NCI-H2171 treated with DMSO at 0.1 percent for 48 hours (cell line): ENCODE measurements around the gene MT1H.
"Not testable (repeated sequence)": the region's sequence is repeated elsewhere in the genome, so short reads cannot be mapped to it uniquely, and the experiment has no call there.

ENCODE experiments used
- DNase-seq: peaks from one replicate; lab custom pipeline; 2025; lab: John Stamatoyannopoulos, UW

The MT1H gene

DNA sequence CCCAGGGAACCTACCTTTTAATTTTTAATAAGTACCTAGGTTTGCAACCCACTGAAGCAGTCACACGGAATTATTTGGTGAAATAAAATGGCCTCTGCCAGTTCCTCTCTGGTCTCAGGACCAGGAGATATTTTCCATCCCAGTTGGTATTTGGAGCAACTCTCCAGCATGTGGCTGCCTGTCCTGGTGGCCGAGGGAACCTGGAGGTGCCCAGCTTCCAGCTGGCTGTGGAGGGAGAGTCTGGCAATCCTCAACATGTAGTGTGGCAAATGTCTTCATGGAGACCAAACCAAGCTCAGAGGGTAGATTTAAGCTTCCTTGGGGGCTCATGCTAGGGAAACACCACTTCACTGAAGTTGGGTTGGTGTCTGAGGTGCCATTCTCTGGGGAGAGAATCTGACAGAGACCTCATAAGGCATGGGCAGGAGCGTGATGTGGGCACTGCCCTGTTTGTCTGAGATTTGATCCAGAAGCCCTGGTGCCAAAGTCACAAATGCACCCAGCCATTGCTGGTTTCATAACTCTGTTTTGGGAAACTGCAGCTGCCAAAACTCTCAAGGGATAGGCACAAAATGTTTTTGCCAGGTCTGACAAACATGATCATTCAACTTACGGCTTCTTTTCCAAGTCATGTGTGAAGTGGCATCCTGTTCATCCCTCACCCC lies 15.4 kb downstream of the MT1H start:
- DNase-seq, result no peak

DNA sequence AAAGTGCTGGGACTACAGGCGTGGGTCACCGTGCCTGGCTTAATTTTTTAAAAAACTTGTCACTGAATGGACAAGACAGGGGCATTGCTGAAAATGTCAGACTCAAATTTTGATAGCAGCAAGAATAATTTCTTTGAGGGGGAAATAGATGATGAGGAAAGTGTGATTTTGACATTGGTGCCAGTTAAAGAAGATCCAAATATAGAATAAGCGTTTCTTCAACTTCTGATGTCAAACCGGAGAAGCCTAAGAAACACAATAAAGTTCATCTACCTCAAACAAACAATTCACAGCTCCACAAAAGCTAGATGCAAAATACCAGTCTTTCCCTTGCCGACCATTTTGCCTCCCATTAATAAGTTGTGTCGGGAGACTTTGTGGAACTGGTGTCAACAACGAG lies 17.1 kb downstream of the MT1H start:
- no peak for DNase-seq

DNA sequence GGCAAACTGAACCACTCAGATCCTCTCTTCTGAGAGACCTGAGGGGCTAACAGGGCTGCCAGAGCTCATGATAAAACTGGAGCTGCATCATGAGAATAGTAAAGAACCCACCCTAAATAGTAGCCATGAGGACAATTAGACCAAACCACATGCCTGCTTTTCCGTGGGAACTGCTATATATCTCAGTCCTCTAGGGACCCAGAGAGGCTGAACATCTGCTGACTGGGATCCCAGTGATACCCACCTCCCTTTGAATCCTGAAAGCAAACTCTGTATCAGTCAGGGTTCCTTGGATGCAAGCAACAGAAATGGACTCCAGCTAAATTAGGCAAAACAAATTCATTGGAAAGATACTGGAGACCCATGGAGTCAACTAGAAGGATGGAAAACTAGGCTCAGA lies 19.1 kb downstream of the MT1H start:
- peak; percentile 38 for DNase-seq

DNA sequence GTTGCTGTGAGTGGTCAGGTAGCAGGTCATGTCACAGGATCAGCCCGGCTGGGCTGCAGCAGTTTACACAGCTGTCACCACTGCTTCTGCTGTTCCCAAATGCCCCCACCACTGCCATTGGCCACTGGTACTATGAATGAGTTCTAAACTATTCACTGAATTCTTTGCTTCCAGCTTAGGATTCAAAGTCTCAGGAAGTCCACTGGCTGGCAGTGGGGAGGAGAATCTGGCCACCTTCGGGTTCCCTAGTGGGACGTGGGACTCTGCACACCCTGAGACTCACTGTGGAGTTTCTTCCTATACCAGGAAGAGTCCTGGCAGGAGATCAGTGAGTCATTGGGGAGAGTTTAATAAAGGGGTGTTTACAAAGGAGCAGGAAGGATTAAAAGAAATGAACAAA lies 19.6 kb downstream of the MT1H start:
- DNase-seq, result no peak

DNA sequence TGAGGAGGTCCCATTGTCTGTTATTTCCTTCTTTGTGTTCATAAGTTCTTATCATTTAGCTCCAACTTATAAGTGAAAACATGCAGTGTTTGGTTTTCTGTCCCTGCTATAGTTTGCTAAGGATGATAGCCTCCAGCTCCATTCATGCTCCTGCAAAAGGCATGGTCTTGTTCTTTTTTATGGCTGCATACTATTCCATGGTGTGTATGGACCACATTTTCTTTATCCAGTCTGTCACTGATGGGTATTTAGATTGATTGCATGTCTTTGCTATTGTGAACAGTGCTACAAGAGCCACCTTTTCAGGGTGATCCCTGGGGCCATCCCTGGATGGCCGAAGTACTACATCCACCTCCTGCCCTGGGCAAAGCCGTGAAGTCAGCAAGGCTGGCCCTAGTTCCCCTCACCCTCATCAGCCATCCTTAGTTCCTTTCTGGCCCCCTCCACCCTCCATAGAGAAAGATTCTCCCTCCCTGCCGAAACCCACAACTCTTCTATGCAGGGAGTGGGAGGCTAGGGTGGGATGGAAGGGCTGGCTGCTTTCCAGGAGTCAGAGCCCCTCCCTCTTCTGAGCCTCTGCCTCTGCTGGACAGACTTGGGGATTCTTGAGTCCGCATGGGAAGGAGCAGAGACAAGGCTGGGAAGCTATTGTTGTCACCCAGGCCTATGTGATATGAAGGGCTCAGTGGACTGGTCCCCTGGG lies 21.0 kb downstream of the MT1H start:
- DNase-seq, result no peak

DNA sequence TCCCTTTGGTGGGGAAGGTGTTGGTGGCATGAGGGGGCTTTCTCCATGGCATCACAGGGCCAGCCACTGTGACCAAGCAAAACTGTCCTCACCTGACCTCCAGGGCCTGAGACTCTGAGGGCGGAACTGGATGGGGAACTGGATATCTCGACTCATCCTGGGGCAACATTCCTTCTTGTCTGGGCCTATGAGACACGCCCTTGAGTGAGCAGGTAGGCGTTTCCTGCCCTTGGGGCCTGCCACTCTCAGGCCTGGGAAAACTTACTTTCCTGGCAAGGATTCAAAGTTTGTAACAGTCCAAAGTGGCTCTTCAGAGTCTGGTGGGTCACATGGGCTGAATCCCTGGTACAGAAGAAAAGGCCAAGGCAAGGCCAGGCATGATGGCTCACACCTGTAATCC lies 22.3 kb downstream of the MT1H start:
- DNase-seq, result no peak

DNA sequence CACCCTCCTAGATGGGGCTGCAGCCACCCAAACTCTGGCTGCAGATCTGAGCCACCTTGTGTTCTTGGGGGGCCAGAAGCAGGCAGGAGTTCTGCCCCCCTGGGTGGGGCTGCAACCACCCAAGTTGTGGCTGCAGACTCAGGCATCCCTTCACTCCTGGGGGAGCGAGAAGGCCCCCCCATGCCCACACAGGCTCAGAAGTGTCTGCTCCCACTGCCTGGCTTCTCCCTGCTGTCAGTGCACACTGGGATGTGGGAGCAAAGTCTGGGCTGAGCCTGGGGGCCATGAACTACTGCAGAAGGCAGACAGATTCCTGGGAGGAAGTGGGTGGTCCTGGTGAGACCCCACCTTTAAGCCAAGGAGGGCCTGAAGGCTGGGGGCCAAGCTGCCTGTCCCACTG lies 25.6 kb downstream of the MT1H start:
- no peak for DNase-seq

DNA sequence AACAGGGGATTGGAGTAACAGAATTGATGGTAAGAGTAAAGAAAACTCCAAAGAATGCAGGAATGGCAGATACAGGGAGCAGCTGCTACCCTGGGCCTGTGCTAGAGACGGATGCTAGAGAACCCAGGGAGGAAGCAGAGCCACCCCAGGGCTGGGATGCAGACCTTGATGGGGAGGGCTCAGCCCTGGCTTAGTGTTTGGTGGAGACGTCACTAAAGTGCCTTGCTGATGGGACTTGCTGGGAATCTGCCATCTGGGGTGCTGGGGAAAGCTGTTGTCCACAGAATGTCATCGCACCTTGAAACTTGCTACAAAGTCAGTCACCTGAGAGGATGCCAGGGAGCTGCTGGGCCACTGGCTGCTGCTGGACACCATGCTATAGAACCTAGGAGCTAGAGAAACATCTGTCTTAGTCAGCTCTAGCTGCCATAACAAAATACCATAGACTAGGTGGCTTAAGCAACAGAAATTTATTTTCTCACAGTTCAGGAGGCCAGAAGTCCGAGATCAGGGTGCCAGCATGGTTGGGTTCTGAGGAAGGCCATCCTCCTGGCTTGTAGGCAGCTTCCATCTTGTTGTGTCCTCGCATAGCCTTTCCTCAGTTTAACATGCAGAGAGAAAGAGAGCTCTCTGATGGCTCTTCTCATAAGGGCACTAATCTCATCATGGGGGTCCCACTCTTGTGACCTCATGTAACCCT lies 28.0 kb downstream of the MT1H start:
- no peak for DNase-seq

DNA sequence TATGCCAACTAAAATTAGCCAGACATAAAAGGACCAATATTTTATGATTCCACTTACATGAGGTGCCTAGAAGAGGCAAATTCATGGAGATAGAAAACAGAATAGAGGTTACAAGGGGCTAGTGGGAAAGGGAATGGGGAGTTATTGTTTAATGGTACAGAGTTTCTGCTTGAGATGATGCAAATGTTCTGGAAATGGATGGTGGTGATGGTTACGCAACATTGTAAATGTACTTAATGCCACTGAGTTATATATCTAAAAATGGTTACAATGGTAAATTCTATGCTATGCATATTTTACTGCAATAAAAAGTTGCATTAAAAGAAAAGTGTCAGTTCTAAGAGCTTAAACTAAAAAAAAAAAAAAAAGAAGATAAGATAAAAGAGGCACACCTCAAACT lies 30.6 kb downstream of the MT1H start:
- DNase-seq, result no peak

DNA sequence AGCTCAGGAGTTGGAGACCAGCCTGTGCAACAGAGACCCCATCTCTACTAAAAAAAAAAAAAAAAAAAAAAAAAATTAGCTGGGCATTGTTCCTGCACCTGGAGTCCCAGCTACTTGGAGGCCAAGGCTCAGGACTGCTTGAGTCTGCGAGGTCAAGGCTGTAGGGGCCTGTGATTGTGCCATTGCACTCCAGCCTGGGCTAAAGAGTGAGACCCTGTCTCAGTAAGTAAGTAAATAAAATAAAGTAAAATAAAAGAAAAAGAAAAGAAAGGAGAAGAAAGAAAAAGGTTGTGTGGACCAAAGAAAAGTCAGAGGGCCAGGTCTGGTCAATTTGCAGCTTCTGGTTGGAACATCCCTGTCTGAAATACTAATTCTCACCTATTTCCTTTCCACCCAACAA lies 31.0 kb downstream of the MT1H start:
- no peak for DNase-seq

DNA sequence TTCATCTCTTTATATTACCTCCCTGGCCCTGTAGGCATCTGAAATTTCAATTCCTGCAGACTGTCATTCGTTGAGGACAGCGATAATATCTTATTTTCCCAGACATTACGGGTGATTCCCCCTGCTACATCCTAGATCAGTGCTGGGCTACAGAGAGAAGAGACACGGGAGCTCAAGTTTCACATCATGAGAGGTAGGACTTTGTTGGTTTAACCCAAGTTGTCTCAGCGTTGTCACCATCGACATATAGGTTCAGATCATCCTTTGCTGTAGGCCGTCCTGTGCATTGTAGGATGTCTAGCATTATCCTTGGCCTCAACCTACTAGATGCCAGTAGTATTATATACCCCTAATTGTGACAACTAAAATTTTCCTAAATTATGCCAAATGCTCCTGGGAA lies 31.9 kb downstream of the MT1H start:
- DNase-seq, result no peak

DNA sequence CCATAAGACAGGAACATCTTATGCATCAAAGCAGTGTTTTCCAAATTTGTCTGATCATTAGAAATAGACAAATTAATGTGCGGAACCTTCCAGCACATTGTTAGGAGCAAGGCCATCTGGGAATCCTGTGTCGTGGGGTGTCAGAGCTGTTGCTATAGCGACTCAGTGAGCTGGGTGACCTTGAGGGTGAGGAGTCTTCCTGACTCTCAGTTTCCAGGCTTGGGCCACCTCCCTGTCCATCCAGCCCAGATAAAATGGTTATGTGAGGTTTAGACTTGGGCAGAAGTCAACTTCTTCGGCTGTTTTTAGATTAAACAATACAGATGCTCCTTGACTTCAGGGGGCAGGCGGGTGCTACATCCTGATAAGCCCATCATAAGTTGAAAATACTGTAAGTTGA lies 33.2 kb downstream of the MT1H start:
- no peak for DNase-seq

DNA sequence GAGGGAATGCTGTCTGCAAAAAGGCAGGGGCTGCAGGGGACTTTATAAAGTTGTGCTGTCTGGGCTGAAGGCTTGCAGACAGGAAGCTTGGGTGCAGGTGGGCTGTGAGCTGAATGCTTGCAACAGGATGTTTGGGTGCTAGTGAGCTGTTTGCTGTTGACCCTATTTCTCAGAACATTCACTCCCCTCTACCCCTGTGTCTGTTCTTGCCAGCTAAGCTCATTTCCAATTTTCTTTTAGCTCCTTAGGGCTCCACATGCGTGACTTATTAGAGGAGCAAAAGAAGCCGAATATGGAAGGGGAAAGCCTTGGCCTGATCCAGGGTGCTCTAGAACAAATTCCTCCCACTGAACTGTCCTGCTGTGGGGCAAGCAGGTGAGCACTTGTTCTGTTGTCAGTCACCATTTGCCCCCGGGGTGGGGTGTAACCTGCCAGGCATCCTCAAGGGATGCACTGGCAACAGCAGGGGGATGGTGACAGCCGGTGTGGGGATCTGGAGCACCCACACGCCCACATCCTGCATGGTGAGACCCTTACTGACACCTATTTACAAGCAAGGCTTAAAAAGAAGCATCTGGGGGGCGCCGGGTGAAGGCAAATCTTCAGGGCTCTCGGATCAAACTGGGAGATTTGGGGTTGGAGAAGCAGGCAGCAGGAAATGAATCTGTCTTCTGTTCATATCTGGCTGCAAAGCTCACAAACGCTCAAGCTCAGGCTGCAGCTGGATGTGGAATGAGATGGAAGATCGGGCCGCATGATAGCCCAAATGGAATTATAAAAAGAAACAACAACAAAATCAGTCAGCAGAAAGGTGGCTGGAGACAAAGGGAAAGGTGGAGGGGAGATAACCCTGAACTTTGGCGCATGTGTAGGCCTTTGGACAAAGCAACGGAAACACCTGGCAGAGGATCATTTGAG lies 39.2 kb downstream of the MT1H start:
- peak; percentile 36 for DNase-seq

DNA sequence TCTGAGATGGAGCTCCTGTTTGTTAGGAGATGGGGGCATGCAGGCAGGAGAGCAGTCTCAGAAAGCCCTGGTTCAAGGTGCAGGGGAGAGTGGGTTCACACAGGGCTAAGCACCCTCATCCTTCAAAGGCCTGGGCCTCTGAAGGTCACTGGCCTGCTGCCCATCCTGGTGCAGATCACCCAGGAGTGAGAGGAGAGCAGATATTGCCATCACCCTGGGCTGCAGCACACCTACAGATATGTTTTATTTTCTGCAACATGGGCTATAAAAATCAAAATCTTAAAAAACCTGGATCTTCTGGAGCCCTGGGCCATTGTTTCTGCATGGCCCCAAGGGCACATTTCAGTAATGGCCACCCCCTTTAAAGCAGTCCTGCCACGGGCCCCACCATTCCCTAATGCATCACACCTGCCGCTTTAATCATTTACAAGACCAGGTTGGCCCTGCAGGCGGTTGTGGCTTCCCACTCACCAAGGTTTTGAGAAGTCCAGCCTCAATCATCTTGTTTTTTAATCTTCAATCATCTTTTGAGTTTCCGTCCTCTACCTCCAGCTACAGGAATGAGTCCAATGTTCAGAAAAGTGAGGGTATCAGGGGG lies 39.9 kb downstream of the MT1H start:
- DNase-seq, result no peak

DNA sequence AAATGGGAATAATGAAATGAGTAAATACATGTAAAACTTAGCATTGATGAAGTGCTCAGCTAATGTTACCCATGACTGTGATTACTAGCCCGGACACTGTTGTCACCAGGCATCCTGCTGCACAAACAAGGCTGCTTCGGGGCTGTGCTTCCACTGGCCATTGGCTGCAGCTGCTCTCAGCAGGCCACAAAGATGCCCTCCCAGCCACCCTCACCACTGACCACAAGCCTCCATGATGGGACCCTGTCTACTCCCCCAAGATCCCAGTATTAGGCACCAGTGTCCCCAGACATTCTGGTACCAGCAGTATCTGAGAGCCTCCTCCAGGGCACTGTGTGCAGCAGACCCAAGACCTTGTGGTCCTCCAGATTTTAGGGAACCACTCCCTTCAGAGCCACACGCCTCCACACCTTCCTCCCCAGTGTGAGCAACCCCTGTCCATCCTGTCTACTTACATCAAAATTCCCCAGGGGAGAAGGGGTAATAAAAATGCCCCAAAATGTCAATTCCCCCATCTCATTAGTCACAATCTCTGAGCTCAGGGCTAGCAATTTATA lies 40.6 kb downstream of the MT1H start:
- no peak for DNase-seq

DNA sequence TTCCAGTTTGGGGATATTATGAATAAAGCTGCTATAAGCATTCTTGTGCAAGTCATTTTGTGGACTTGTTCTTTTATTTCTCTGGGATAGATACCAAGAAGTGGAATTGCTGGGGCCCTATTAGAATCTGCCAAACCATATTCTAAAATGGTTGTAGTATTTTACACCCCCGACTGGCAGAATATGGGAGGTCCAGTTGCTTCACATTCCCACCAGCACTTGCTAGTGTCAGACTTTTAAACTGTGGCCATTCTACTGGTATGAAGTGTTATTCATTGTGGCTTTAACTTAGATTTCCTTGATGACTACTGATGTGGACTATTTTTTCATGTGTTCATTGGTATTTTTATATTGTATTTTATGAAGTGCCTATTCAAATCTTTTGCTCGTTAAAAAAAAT lies 42.2 kb downstream of the MT1H start:
- no peak for DNase-seq

DNA sequence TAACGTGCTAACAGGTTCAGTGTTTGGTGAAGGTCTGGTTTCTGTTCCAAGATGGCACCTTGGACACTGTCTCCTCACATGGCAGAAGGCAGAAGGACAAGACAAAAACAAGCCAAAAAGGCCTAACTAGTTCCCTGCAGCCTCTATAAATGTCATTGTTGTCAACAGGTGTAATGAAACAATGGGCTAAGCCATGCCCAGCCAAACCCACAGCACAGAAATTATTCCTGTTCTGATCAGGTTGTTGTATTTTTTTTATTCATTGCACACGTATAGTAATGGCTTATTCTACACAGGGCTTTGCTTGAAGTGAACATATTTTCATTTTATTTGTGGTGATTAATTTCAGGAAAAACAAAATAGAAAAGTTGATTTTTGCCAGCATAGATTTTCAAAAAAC lies 44.2 kb downstream of the MT1H start:
- no peak for DNase-seq

DNA sequence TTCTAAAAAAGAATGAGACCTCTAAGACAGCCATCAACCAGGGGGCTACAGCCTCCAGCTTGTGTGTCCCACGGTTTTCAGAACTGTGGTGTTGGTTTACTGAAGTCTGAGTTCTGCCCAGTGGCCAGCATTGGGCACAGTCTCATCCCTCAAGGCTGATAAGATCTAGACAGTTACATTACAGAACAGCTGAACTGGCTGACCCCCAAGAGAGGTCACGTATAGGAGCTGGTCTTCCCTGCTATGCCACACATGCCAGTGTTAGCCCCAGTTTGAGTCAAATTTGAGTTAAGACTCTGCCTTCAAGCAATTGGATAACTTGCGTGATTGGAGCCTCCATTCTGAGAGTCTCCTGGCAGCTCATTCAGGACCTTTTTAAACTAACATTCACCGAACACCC lies 45.5 kb downstream of the MT1H start:
- DNase-seq, result no peak

DNA sequence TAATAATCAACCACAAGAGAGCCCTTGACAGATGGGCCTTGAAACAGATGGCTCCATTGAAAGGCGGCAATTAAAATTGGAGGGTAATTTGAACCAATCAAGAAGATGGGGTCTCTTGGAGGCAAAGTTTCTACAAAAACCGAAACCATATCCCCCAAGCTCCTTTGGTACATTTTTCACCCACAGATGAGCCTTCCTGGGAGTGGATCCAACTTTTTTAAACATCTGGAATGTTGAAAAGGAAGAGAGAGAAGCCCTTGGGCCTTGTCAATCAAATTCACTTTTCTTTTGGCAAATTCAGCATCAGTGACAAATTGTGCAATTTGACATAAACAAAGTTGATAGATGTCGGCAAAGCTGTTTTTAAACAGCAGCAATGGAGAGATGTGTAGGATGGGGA lies 47.1 kb downstream of the MT1H start:
- DNase-seq, result peak; percentile 92

DNA sequence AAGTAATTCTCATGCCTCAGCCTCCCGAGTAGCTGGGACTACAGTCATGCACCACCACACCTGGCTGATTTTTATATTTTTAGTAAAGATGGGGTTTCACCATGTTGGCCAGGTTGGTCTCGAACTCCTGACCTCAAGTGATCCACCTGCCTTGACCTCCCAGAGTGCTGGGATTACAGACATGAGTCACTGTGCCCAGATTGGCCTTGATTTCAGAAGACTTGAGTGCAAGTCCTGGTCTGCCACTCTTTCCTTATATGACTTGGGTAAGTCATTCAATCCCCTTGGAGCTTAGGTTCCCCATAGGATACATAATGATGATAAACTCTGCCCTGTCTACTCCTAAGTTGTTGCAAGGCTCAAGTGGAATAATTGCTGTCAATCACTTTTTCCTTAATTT lies 47.9 kb downstream of the MT1H start:
- not testable (repeated sequence) for DNase-seq
